ENCODE data around the gene DGKG.

- TF ChIP-seq ZNF274 (IDR thresholded peaks at IDR 0.05; ENCODE audit: low read depth, low read length) (no peak), YY1 (IDR thresholded peaks at IDR 0.05; ENCODE audit: insufficient read depth, insufficient read length) (no peak), SUZ12 (IDR thresholded peaks at IDR 0.05; ENCODE audit: extremely low read depth, insufficient read depth, insufficient read length) (no peak)
These were observed 190.5 kb downstream of the DGKG start for GRCh38 chr3:186171521-186171920.

All from NT2/D1 (cell line).